ENCODE results near the gene TBC1D22A. TPM values are rescaled to one million over a fixed set of nuclear protein-coding genes. Genes with fewer than 3 reads are reported as not detected.

Gene TBC1D22A
- total and polyA plus RNA-seq, 9 of the 15 experiments (the other 6 are each of a cell fraction or from before 2014, with no cell fraction given) = 0.20 to 11.5 (median 5.2) TPM

DNA sequence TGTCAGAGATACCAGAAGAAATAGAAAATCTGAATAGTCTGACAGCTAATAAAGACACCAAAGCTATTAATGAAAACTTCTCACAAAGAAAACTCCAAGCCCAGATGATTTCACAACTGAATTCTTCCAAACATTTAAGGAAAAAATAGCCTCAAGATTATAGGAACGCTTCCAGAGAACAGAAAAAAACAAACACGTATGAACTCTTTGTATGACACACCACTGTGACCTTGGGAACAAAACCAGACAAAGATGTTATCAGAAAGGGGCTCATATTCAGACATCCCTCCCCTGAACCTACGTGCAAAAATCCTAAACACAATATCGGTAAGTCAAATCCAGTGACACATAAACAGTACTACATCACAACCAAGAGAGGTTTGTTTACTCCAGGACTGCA is 47.9 kb upstream of the TBC1D22A start (continued):
- TF ChIP-seq, protein P1, sequence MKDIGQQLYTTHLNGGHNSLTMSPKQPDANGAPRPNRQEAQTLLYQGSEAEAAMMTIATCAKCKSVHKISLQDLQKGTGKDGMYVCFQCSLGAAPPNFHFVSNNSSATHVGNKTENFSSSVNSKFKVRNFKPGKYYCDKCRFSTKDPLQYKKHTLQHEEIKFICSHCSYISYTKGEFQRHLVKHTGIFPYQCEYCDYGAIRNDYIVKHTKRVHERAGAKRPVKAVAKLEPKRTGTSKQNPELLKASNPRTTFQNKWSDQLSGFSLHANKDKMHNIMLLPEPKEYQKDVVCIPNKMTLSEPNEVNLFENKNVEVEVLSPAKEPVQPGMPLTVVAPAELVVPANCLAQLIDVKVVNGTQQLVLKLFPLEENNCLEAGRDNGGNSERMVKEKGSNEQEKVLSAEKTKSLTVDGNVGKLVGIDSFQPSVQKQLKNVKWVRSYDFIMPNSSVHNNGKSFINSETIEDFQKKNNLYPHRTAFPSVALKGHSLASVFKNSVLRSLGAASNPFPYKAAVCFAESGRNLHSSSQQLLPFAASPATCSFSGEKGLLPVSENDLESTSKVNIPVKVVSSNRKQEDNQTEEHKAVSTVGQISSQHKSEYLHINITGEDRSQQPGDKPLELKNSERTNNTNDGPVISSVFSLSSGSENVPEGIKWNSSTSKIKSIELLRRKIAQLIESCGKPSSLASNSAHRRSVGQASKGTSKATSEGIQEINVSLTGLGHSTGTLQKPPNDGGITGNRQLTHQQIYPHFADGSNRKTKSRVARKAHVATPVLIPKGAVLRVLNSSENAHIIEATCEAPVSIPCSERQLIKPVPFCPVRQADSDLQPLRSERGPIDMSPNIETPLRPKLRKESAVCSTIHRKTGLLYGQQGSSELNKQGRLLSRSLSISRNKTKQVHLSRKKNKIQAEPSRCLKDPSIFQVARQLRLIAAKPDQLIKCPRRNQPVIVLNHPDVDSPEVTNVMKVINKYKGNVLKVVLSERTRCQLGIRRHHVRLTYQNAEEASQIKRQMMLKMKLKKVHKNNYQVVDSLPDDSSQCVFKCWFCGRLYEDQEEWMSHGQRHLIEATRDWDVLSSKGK (CRISPR knock-in tag; IDR thresholded peaks at IDR 0.05) = no peak
- TF ChIP-seq HNRNPUL1 (IDR thresholded peaks at IDR 0.05; ENCODE audit: low read length) (no peak), ARID1B (IDR thresholded peaks at IDR 0.05) (no peak), HNRNPL (IDR thresholded peaks at IDR 0.05; ENCODE audit: low read depth, low read length) (no peak), SMAD1 (IDR thresholded peaks at IDR 0.05; ENCODE audit: low read depth, low read length, partially characterized antibody) (no peak), BCL6 (CRISPR knock-in tag; IDR thresholded peaks at IDR 0.05) (no peak), SP1 (CRISPR knock-in tag; IDR thresholded peaks at IDR 0.05) (no peak), NRF1 (conservative IDR thresholded peaks at IDR 0.05 in 1 of 2, IDR thresholded peaks at IDR 0.05 in 1 of 2) (no peak), RBM39 (optimal IDR thresholded peaks at IDR 0.05; ENCODE audit: low read depth, low read length) (no peak), ZNF668 (CRISPR knock-in tag; IDR thresholded peaks at IDR 0.05) (no peak)
- TF ChIP-seq, protein P2, sequence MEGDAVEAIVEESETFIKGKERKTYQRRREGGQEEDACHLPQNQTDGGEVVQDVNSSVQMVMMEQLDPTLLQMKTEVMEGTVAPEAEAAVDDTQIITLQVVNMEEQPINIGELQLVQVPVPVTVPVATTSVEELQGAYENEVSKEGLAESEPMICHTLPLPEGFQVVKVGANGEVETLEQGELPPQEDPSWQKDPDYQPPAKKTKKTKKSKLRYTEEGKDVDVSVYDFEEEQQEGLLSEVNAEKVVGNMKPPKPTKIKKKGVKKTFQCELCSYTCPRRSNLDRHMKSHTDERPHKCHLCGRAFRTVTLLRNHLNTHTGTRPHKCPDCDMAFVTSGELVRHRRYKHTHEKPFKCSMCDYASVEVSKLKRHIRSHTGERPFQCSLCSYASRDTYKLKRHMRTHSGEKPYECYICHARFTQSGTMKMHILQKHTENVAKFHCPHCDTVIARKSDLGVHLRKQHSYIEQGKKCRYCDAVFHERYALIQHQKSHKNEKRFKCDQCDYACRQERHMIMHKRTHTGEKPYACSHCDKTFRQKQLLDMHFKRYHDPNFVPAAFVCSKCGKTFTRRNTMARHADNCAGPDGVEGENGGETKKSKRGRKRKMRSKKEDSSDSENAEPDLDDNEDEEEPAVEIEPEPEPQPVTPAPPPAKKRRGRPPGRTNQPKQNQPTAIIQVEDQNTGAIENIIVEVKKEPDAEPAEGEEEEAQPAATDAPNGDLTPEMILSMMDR (IDR thresholded peaks at IDR 0.05 in 2 of 3, conservative IDR thresholded peaks at IDR 0.05 in 1 of 3; ENCODE audit: insufficient read depth in 2 of 3, low read depth in 1 of 3, low read length in 3 of 3) = no peak

Measured in K562 (cell line).